Esophagus muscularis mucosa (tissue), 4 donors: ENCODE results near the gene GTPBP6. TPM values are rescaled to one million over a fixed set of nuclear protein-coding genes. Genes with fewer than 3 reads are reported as not detected.

ENCODE experiments used
- DNase-seq: peaks from one replicate; pipeline ENCODE4 v3.0.0-alpha.2; 2017; ENCODE audit errors: extremely low spot score
- H3K27ac ChIP-seq, 4 donors: fragments of 200-600 bp; sonication (generic); replicated peaks in 1 of 4; 1 replicate in 3 of 4; 2 replicates in 1 of 4; pipeline ENCODE4 v1.5.1; 2016 to 2019; ENCODE audit warnings: mild to moderate bottlenecking in 1 of 4
- H3K27me3 ChIP-seq, 4 donors: fragments of 200-600 bp; sonication (generic); one replicate each; pipeline versions ENCODE4 v1.5.1 to v1.6.0; 2016 to 2019
- H3K36me3 ChIP-seq, 4 donors: fragments of 200-600 bp; sonication (generic); one replicate each; pipeline ENCODE4 v1.5.1; 2016 to 2019
- H3K4me1 ChIP-seq, 4 donors: fragments of 200-600 bp; sonication (generic); one replicate each; pipeline ENCODE4 v1.5.1; 2016 to 2019
- H3K4me3 ChIP-seq, 4 donors: fragments of 200-600 bp; sonication (generic); 1 replicate in 2 of 4; 2 replicates in 2 of 4; pipeline ENCODE4 v1.5.1; 2016 to 2019; ENCODE audit warnings: mild to moderate bottlenecking in 4 of 4, moderate library complexity in 1 of 4
- H3K9me3 ChIP-seq, 4 donors: fragments of 200-600 bp; sonication (generic); 1 replicate in 3 of 4; 2 replicates in 1 of 4; pipeline ENCODE4 v1.5.1; 2016 to 2019
- EP300 ChIP-seq: sonication (generic); formaldehyde crosslinking; IDR thresholded peaks from one replicate; pipeline ENCODE4 v1.6.1; 2017; ENCODE audit warnings: antibody characterized with exemption
- POLR2A ChIP-seq: fragments of 450-650 bp; IDR thresholded peaks from one replicate; pipeline ENCODE4 v1.6.1; 2017; ENCODE audit warnings: antibody characterized with exemption, moderate library complexity, mild to moderate bottlenecking, low read depth
- POLR2AphosphoS5 ChIP-seq, 2 donors: sonication (generic); formaldehyde crosslinking; IDR thresholded peaks; one replicate each; pipeline ENCODE4 v1.6.1; 2017; ENCODE audit warnings: antibody characterized with exemption in 2 of 2
- WGBS: methylation state at CpG from one replicate; pipeline ENCODE4 v1.1.5; 2018; 5-methylcytosine and 5-hydroxymethylcytosine counted together
- intact Hi-C: fragments of 100-400 bp; cut with DNase I; formaldehyde crosslinking; loops from one replicate; pipeline ENCODE4 v1.15.1; 2023
- total RNA-seq, 4 donors: library from RNA; depleted of rRNA; stranded (reverse); fragments of >200 nt; gene quantifications; one replicate each; pipeline versions ENCODE4 v1.1.0 to v1.2.1, GENCODE V29; 2016
- TF ChIP-seq, protein P1 (sequence below), 3 experiments: fragments of 200-600 bp in 2 of 3; fragments of 450-650 bp in 1 of 3; sonication (generic) in 2 of 3; IDR thresholded peaks; one replicate each; pipeline ENCODE4 v1.5.1; 2017 to 2019; ENCODE audit warnings: antibody characterized with exemption in 3 of 3, mild to moderate bottlenecking in 2 of 3, moderate library complexity in 1 of 3

Gene GTPBP6
- total RNA-seq, 4 donors from 2014 or later, result 31.6 to 61.4 (median 55.5) TPM

DNA sequence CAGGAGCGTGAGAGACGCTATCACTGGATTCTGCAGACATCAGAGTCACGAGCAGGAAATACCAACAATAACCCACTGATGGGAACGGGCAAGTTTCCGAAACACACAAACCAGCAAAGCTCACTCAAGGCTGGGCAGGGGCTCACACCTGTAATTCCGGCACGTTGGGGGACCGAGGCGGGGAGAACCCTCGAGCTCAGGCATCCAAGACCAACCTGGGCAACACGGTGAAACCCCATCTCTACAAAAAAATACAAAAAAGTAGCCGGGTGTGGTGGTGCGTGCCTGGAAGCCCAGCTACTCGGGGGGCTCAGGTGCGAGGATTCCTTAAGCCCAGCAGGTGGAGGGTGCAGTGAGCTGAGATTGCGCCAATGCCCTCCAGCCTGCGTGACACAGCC is 17.2 kb upstream of the GTPBP6 start:
- H3K27ac ChIP-seq, result no peak overlapping the region
- TF ChIP-seq, protein P1, sequence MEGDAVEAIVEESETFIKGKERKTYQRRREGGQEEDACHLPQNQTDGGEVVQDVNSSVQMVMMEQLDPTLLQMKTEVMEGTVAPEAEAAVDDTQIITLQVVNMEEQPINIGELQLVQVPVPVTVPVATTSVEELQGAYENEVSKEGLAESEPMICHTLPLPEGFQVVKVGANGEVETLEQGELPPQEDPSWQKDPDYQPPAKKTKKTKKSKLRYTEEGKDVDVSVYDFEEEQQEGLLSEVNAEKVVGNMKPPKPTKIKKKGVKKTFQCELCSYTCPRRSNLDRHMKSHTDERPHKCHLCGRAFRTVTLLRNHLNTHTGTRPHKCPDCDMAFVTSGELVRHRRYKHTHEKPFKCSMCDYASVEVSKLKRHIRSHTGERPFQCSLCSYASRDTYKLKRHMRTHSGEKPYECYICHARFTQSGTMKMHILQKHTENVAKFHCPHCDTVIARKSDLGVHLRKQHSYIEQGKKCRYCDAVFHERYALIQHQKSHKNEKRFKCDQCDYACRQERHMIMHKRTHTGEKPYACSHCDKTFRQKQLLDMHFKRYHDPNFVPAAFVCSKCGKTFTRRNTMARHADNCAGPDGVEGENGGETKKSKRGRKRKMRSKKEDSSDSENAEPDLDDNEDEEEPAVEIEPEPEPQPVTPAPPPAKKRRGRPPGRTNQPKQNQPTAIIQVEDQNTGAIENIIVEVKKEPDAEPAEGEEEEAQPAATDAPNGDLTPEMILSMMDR (IDR thresholded peaks at IDR 0.05), result no peak
- TF ChIP-seq POLR2A (no peak), EP300 (no peak), POLR2AphosphoS5 (IDR thresholded peaks at IDR 0.05) (no peak)
- H3K4me3 ChIP-seq, result no peak overlapping the region
- peaks cover 8 to 12% (median 11%) of the 10 kb centered on the region in 4 donors for H3K4me1 ChIP-seq
- no peak for DNase-seq
- intact Hi-C loops, result no loop called here
- 98% methylated on average over 17 of the region's 17 CpGs for WGBS
- peaks cover 0 to 23% (median 5%) of the 10 kb centered on the region in 4 donors for H3K27me3 ChIP-seq
- peaks cover 0 to 61% (median 34%) of the 10 kb centered on the region in 4 donors for H3K36me3 ChIP-seq
- H3K9me3 ChIP-seq, result no peaks in the 10 kb centered on the region

DNA sequence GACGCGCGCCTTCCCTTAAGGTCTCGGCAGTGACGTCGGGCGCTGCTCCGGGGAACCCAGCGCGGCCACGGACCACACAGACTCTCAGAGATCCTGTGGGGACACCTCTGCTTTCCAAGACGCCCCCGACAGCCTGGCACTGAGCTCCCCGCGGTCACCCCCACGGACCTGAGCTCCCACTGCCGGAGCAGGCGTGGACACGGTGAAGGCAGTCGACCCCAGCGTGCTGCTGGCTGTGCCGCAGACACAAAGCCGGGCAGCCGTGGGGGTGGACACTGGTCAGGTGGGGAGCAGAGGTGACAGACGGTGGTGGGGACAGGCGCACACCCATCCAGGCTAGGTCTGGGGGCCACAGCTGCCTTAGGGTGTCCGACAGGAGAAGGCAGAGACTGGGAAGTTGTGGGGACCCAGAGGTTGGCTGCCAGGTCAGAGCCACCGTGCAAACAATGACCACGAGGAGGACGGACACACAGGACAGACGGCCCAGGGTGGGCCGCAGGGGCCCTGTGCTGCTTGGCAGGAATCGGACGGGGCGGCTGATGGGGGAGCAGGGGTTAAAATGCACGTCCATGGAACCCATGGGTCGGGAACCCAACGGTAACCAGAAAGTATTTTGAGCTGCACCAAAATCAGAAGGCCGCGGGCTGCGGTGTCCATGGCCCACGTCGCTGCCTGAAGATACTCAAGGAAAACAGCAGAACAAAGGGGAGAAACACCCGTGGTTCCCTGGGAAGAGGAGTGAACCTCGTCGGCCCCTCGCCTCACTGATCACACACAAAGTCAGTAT is 16.6 kb upstream of the GTPBP6 start:
- H3K27ac ChIP-seq, result no peak overlapping the region
- WGBS, result 97% methylated on average over 38 of the region's 47 CpGs
- H3K36me3 ChIP-seq, result peaks cover 0 to 59% (median 33%) of the 10 kb centered on the region in 4 donors
- TF ChIP-seq, protein P1 (IDR thresholded peaks at IDR 0.05), result no peak
- no peak for DNase-seq
- H3K4me3 ChIP-seq, result no peak overlapping the region
- peaks cover 8 to 16% (median 14%) of the 10 kb centered on the region in 4 donors for H3K4me1 ChIP-seq
- no peaks in the 10 kb centered on the region for H3K9me3 ChIP-seq
- intact Hi-C loops, result no loop called here
- H3K27me3 ChIP-seq, result peaks cover 0 to 29% (median 8%) of the 10 kb centered on the region in 4 donors

DNA sequence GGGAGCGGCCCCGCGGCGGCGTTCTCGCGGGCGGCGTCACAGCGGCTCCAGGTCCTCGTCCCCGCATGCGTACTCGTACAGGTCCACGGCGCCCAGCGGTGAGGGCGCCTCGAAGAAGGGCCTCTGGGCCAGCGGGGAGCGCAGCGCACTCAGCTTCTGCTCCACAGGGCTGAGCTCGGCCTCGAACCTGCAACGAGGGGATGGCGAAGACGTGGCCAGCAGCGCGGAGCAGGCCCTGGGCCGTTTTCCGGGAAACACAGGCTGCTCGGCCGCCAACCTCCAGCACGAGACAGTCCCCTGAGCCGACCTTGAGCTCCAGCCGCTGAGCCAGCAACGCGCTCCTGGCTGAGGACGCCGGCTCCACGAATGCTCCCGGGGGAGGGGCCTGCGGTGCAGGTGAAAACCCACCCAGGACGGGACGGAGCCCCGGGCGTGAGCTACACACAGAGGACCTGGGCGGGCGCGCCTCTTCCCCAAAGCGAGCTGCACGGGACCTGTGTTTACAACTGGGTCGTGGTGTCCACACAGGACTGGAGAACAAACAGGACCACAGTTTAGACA is 15.8 kb upstream of the GTPBP6 start:
- Histone ChIP-seq H3K4me1 (peaks cover 8 to 16% (median 14%) of the 10 kb centered on the region in 4 donors), H3K9me3 (no peaks in the 10 kb centered on the region), H3K36me3 (peaks cover 0 to 59% (median 33%) of the 10 kb centered on the region in 4 donors), H3K4me3 (no peak overlapping the region), H3K27me3 (peaks cover 0 to 32% (median 9%) of the 10 kb centered on the region in 4 donors), H3K27ac (no peak overlapping the region)
- 96% methylated on average over 41 of the region's 53 CpGs for WGBS
- no peak for TF ChIP-seq POLR2A
- no peak for DNase-seq
- intact Hi-C loops, result no loop called here

DNA sequence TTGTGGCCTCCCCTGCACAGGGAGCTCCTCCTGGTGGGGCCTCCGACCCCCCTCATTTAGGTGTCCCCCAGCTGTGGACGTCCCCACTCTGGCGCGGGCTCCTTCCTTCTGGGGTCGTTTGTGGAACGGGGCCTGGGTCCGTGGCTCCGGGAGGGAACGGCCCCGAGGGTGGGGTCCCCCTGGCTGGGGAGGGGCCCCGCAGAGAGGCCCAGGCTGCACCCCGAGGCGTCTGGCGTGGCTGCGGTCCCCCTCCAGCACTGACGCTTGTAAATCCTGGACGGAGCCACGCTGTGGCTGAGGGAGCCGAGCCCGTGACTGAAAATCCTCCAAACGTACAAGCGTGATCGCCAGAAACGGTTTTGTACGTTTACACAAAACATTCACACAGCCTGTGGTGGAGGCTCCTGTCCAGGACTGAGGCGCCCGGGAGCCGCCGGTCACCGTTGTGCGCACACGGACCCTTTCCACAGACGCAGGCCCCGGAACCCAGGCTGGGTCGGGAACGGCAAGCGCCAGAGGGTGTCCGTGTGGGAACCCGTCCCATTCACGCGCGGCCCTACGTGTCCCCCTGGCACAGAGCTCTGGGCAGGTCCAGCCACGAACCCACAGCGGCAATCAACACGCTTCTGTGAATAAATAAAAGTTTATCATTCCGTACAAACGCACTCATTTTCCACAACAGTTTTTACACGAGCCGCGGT is 15.2 kb upstream of the GTPBP6 start:
- no peak for DNase-seq
- Histone ChIP-seq H3K9me3 (no peaks in the 10 kb centered on the region), H3K4me3 (no peak overlapping the region), H3K27me3 (peaks cover 0 to 32% (median 9%) of the 10 kb centered on the region in 4 donors), H3K36me3 (peaks cover 0 to 55% (median 31%) of the 10 kb centered on the region in 4 donors), H3K4me1 (peaks cover 8 to 16% (median 14%) of the 10 kb centered on the region in 4 donors), H3K27ac (no peak overlapping the region)
- intact Hi-C loops, result no loop called here
- WGBS, result 94% methylated on average over 36 of the region's 51 CpGs
- TF ChIP-seq, protein P1 (IDR thresholded peaks at IDR 0.05), result no peak
- TF ChIP-seq EP300 (no peak), POLR2AphosphoS5 (IDR thresholded peaks at IDR 0.05) (no peak), POLR2A (no peak)
